GM21576 (cell line): Measurements from ENCODE around the gene PLD4.

Experiments
- ATAC-seq: cut with Tn5 transposase; IDR thresholded peaks from one replicate; pipeline ENCODE4 v1.9.1; 2021; ENCODE audit warnings: mild to moderate bottlenecking, moderate library complexity; ENCODE audit not compliant: unreplicated experiment

Gene PLD4

DNA sequence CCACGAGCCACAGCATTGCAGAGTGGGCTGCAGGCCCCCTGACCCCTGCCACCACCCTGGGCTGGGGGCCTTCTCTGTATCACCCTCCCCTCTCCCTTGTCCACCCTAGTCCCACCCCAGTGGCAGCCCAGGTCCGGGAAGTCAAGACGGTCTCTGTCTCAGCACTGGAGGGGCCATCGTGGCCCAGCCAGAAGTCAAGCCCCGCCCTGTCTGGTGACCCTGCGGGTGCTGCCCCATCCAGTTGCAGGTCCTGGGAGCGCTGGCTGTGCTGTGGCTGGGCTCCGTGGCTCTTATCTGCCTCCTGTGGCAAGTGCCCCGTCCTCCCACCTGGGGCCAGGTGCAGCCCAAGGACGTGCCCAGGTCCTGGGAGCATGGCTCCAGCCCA is 2.7 kb downstream of the PLD4 start:
- ATAC-seq = no peak

DNA sequence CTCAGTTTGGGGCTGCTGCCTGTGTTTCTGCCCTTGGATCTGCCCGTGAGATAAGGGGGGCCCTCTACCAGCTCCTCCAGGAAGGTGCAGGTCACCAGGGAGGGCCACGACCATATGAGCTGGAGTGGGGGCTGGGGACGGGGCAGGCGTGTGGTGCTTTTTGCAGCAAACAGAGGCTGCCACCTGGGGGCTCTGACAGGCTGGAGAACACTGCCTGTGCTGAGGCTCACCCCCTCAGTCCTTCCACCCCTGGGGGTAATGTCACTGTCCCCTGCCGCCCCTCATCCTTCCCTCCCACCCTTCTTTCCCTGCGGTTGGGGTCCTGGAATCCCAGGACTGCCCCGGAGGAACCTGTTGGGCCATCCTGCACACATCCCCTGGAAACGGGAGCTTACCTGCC is 3.2 kb downstream of the PLD4 start:
- no peak for ATAC-seq

DNA sequence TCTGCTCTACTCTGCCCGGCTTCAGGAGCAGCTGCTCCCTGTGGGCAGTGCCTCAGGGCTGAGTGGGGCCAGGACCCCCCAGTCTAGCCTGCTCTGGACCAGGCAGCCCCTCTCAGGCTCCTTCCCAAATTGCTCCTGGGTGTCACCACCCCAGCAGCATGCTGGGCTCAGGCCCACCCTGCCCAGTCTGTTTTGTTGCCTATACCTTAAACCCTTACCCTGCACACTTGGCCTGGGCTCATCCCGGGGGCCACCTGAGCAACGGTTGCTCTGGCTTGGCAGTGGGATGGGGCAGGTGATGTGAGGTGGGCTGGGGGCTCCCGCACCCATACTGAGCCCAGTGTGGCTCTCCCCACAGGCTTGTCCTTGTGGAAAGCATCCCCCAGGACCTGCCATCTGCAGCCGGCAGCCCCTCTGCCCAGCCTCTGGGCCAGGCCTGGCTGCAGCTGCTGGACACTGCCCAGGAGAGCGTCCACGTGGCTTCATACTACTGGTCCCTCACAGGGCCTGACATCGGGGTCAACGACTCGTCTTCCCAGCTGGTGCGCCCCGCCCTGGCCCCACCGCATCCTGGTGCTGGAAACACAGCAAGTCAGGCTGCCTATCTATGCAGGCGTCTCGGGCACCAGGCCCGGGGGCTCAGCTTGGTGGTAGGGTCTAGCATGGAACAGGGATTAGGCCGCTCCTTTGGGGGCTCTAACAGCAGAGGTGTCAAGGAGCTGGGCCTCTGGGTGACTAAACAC is 3.9 kb downstream of the PLD4 start:
- no peak for ATAC-seq

- no peak for ATAC-seq
These were observed 4.9 kb downstream of the PLD4 start for GRCh38 chr14:104929268-104930230.

GRCh38 chr14:104930526-104931303 is 6.0 kb downstream of the PLD4 start:
- ATAC-seq = no peak

- ATAC-seq = no peak
These were observed 6.7 kb downstream of the PLD4 start for GRCh38 chr14:104931304-104931770.

GRCh38 chr14:104931771-104932675 is 7.3 kb downstream of the PLD4 start:
- ATAC-seq = no peak

DNA sequence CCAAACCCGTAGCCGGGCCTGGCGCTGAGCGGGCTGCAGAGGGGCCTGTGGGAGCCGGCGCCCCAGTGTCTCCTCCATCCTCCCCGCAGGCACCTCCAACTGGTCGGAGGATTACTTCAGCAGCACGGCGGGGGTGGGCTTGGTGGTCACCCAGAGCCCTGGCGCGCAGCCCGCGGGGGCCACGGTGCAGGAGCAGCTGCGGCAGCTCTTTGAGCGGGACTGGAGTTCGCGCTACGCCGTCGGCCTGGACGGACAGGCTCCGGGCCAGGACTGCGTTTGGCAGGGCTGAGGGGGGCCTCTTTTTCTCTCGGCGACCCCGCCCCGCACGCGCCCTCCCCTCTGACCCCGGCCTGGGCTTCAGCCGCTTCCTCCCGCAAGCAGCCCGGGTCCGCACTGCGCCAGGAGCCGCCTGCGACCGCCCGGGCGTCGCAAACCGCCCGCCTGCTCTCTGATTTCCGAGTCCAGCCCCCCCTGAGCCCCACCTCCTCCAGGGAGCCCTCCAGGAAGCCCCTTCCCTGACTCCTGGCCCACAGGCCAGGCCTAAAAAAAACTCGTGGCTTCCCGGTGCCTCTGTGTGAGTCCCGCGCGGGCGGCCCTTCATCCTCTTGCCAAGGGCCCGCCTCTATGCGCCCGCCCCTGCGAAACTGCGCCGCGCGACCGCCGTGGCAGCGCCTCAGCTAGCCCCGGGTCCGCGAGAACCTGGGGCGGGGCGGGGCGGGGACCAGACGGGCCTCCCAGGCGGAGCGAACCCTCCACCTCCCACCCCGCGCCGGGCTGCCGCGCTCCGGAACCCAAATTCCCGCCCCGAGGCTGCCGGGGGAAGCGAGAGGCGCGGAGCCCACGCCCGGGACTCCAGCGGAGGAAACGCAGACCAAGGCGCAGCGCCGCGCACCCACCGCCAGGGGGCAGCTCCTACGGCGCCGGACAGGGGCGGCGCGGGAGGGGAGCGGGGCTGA is 8.3 kb downstream of the PLD4 start:
- ATAC-seq = no peak

DNA sequence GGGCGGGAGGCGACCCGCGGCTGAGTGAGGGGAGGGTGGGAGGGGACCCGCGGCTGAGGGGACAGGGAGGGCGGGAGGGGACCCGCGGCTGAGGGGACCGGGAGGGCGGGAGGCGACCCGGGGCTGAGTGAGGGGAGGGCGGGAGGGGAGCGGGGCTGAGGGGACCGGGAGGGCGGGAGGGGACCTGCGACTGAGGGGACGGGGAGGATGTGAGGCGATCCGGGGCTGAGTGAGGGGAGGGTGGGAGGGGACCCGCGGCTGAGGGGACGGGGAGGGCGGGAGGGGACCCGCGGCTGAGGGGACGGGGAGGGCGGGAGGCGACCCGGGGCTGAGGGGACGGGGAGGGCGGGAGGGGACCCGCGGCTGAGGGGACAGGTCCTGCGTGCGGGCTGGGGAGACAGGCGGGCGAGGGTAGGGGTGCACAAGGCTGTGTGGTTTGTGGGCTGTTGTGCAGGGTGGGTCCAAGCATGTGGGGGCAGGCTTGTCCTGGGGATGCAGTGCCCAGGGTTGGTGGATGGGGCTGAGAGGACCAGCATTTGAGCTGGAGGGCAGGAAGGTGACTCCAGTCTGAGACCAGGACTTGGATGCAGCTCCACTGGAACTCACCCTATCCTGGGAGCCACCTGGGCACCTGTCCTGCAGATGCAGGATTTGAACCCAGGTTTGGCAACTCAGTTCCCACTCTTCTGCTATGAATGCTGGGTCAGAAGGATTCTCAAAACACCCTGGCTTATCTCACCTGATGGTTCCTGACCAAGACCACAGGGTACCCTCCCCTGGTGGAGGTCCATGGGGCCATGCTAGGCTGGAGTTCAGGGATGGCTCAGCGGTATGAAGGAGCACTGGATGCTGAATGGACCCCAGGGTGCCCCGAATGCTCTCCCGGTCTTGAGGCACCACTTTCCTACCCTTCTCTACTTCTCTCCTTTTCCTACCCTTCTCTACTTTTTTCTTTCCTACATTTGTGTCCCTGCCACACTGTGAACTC is 9.4 kb downstream of the PLD4 start:
- no peak for ATAC-seq

GRCh38 chr14:104935026-104935650 is 10.5 kb downstream of the PLD4 start:
- no peak for ATAC-seq

DNA sequence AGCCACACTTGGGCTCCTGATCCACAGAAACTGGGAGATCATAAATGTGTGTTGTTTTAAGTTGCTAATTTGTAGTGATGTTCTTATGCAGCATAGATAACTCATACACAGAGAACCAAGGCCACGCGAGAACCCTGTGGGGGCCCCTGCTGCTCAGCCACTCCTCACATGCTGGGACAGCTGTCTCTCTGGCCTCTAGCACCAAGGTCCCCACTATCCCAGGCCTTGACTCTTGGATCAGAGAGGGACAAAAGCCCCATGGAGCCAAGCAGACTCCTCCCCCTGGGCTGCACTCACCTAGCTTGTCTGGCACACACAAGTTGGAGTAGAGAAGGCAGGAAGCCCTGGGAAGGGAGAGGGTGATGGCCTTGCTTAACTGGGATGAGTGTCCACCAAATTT is 11.3 kb downstream of the PLD4 start:
- ATAC-seq = no peak

DNA sequence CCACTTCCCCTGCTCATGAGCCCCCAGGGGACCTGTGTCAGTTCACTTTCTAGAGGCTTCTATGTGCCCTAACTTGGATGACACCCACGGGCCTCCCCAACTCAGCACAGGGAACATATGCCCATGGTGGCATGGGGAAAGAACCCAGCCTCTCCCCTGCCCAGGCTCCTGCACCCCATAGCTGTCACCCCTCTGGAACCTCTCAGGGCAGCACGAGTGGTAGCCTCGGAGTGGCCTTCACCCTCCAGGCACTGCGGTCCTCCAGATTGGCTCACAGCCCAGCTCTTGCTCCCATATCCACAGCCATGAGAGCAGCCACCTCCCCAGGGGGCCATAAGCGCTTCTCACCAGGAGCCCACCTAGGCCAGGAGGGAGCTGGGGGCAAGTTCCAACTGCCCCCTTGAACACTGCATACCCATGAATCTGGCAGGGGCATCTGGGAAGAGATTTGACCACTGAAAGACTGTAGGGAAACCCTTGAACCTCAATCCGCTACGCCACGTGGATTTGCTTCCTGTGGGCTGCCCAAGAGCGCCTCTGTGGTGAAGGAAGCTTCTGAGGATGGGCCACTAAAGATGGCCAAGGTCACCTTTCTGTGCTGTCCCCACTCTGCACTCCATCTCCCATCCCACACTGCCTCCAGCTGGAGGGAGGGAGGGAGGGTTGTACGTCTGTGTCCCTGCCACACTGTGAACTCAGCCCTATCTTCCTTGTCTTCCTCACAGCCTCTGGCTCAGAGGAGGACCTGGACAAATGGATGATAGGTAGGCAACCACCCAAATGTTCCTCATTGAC is 11.9 kb downstream of the PLD4 start:
- ATAC-seq = no peak

- ATAC-seq = no peak
These were observed 12.5 kb downstream of the PLD4 start for GRCh38 chr14:104937161-104937560.

DNA sequence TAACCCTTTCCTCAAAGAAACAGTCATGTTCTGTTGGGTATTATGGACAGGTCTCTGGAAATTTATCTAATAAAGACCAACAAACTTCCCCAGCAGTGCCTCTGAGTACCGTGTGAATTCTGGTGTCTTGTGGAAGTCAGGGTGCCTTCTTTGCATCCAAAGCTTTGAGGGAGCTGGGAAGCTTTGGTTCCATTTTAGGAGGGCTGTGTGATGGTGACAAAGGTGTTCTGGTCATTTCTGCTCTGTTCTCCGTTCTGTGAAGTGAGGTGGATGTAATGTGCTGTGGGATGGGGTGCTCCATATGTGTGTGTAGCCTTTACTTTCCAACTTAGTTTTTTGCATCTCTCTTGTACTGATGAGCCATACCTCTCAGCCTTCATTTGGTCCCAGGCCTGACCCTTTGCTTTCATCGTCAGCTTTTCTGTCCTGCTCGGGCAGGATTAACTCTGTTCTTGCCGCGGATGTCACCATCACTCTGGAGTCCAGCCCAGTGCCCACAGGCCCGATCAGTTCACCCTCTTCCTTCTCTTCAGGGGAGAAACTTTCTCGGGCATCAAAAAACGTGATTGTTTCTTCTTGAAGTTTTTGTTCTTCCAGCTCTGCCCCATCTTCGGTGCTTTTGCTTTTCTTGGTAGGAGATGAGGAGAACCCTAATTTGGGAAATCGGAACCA is 13.2 kb downstream of the PLD4 start:
- ATAC-seq = no peak

DNA sequence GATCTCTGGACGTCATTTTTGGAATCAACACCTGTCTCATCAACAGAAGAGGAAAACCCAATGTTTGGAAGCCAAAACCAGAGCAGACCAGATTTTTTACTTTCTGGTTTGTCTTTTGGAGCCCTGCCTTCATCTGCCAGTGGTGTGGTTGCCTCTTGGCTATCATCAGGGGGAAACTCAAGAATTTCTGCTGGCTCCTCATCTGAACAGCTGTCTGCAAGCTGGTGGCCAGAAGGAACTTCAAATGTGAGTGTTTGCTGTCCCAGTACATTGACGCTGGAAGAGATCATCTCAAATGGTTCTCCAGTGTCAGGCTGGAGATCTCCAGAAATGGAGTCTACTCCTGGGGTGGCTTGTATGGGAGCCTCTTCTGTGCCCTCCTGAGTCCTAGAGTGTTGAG is 13.8 kb downstream of the PLD4 start:
- no peak for ATAC-seq

GRCh38 chr14:104938960-104939359 is 14.3 kb downstream of the PLD4 start:
- ATAC-seq = no peak
